GM21526 (cell line): Measurements from ENCODE around the gene MLXIPL.
"Not testable (repeated sequence)": the region's sequence is repeated elsewhere in the genome, so short reads cannot be mapped to it uniquely, and the experiment has no call there.

Experiments
- ATAC-seq: cut with Tn5 transposase; IDR thresholded peaks from one replicate; pipeline ENCODE4 v1.9.1; 2021; ENCODE audit warnings: moderate library complexity; ENCODE audit not compliant: unreplicated experiment, low FRiP score

The MLXIPL gene, protein sequence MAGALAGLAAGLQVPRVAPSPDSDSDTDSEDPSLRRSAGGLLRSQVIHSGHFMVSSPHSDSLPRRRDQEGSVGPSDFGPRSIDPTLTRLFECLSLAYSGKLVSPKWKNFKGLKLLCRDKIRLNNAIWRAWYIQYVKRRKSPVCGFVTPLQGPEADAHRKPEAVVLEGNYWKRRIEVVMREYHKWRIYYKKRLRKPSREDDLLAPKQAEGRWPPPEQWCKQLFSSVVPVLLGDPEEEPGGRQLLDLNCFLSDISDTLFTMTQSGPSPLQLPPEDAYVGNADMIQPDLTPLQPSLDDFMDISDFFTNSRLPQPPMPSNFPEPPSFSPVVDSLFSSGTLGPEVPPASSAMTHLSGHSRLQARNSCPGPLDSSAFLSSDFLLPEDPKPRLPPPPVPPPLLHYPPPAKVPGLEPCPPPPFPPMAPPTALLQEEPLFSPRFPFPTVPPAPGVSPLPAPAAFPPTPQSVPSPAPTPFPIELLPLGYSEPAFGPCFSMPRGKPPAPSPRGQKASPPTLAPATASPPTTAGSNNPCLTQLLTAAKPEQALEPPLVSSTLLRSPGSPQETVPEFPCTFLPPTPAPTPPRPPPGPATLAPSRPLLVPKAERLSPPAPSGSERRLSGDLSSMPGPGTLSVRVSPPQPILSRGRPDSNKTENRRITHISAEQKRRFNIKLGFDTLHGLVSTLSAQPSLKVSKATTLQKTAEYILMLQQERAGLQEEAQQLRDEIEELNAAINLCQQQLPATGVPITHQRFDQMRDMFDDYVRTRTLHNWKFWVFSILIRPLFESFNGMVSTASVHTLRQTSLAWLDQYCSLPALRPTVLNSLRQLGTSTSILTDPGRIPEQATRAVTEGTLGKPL

DNA sequence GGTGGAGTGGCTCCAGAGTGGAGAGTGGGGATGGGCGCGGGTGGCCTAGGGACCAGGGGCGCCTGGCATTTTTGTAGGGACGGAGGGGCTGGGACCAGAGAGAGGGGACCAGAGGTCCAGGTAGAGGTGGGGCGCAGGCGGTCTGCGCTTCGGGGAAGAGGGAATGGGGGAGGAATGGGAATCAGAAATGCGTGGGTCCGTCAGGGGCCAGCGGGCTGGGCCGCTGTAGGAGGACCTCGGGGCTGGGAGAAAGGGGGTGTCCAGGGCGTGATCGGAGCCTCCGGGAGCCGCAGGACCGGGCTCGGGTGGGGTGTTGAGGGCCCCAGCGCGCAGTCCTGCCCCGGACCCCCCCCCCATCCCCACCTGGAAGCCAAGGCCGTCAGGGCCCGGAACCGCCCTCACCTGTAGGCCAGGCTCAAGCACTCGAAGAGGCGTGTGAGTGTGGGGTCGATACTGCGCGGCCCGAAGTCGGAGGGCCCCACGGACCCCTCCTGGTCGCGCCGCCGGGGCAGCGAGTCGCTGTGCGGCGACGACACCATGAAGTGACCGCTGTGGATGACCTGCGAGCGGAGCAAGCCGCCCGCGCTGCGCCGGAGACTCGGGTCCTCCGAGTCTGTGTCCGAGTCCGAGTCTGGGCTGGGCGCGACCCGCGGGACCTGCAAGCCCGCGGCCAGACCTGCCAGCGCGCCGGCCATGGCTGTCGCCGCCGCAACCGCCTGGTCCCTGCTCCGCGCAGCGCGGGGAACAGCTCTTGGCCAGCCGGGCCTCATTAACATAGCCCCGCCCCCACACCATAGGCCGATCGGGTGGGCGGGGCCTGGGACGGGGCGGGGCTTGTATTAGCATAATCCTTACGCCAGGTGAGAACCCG lies at the start of gene MLXIPL:
TSS of gene MLXIPL (minus strand) at position 725 of the 871 bp plus-strand sequence. CDS start at position 695, 30 bp downstream.
- no peak for ATAC-seq

DNA sequence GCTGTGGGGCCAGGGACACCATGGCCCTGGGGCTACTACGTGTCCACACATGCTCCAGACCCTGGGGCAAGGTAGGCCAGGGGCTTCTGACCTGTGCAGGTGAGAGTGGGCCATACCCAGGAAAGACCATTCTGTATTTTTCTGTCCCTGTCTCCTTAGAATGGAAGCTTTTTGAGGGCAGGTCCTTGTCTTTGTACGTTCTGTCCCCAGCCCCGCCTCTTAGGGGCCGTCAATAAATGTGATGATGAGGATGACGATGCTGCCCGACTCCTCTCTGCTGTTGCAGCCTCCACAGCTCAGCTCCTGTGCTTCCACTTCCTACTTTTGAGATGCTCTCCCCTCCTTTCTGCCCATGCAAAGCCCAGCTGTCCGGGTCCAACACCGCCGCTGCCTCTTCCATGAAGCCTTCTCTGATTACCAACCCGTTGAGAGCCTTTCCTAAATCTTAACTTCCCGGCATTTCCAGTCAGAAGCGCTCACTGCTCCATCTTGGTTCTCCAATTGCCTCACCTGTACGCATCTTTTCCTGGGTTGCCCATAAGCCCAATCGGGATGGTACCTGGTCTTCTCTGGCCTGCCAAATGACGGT lies 47.6 kb upstream of the MLXIPL start:
- no peak for ATAC-seq

DNA sequence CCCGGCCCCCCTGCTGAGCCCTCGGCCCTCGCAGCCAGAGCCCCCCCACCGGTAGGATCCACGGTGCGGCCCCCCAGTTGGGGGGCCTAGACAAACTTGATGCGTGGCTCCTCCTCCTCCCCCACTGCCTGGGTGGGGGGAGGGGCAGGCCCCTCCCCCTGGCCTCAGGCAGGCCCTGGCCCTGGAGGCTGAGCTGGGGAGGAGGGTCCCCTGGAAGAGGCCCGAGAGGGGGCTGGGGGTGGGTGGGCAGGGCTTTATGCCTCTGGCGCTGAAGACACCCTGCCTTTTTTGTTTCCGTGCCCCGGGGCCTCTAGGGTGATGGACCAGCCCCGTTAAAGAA lies 47.0 kb upstream of the MLXIPL start:
- ATAC-seq, result no peak

DNA sequence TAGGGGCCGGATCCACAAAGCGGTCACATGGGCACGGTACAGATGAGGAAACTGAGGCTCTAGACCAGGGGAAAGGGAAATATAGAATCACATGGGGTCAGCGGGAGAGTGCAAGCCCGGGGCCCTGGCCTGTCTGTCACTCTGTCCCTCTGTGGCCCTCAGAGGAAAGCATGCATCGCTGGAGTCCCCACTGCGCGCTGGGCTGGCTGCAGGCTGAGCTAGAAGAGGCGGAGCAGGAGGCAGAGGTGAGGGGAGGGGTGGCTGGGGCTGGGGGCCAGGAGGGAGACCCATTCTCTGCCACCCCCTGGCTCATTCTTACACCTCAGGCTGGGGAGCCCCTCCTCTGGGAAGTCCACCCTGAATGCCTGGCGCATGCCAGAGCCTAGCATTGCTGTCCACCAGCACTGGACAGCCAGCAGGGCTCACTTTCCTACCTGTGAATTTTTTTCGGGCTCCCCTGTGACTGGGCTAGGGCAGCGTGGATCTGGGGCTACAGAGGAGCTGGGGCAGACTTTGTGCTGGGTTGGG lies 45.6 kb upstream of the MLXIPL start:
- no peak for ATAC-seq

DNA sequence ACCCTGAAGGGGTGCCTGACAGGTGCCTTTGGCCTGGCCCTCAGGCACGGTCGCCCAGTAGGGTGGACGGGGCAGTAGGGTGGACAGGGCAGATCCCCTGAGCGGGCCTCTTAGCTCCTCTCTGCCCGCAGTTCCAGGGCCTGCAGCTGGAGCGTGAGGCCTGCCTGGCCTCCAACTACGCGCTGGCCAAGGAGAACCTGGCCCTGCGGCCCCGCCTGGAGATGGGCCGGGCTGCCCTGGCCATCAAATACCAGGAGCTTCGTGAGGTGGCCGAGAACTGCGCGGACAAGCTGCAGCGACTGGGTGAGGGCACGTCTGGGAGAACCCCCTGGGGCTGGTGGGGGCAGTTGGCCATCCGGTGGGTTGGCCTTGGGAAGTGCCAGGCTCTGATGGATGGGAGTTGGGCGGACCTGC lies 45.0 kb upstream of the MLXIPL start:
- no peak for ATAC-seq

DNA sequence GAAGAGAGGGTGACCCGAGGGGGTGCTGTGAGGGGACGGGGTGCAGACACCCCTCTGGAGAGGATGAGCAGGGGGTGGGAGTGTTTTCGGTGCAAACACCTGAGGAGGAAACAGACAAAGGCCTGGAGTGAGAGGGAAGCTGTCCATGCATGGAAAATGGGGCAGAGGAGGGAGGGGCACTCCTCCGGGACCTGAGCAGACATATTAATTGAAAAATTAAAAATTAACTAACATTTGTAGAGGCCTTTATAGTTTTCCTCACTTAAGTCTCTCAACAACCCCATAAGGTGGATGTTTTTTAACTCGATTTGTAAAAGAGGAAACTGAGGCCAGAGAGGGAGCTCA lies 44.5 kb upstream of the MLXIPL start:
- ATAC-seq, result no peak

DNA sequence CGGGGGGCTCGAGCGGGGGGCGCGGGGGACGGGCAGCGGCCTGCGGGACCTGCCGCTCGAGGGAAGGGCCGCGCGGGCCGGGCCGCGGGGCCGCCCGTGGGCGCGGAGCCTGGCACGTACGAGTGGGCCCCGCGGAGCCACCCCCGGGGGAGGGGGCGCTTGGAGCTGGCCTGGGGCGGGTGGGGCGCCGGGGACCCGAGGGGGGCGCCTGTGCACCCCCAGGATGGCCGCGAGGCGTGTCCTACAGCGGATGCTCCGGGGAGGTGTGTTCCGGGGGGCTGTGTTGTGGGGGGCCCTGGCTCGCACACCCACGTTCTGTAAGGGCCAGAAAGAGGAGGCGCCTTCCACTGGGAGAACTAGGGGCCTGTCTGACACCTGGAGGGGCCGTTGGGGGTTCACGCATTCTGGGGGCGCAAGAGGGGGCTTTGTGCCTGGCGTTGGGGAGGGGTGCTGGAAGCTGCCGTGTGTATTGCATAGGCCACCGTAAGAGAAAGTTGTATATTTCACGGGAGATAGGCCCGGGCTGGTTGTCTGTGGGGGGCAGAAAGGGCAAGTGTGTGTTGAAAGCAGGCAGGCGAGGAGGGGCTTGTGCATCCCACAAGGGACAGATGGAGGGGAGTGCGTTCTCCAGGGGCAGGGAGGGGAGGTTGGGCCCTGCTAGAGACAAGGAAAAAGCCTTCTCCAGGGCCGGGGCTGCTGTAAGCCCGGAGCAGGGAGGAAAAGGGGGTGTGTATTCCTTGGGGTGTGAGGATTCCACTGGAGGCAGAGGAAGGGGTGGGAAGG lies 44.0 kb upstream of the MLXIPL start:
- ATAC-seq, result peak; percentile 2

DNA sequence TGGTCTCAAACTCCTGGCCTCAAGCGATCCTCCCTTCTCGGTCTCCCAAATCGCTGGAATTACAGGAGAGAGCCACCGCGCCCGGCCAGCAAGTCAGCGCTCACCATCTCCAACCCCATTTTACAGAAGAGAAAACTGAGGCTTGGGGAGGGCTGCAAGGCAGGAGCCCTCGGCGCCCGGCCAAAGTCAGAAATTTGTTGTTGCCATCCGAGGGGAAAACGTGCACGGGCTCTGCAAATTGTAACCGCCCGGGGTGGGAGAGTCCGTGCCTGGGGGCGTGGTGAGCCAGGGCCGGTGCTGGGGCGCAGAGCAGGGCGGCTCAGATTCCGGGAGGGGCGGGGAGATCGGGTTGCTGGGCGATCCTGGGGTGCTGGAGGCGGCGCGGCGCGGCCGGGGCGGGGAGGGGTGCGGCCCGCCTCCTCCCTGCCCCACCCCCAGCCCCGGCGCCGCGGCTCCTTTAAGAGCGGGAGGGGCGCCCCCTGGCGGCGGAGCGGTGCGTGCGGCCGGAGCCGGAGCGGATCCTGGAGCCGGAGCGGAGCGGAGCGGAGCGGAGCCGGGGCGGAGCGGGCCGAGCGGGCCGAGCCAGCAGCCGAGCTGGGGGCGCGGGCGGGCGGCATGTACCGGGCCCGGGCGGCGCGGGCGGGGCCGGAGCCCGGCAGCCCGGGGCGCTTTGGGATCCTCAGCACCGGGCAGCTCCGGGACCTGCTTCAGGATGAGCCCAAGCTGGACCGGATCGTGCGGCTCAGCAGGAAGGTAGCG lies 43.2 kb upstream of the MLXIPL start, which contains the start of gene VPS37D:
TSS of gene VPS37D (plus strand) at position 488 of the 759 bp plus-strand sequence. CDS start at position 616, 128 bp downstream.
- peak; percentile 91 for ATAC-seq

DNA sequence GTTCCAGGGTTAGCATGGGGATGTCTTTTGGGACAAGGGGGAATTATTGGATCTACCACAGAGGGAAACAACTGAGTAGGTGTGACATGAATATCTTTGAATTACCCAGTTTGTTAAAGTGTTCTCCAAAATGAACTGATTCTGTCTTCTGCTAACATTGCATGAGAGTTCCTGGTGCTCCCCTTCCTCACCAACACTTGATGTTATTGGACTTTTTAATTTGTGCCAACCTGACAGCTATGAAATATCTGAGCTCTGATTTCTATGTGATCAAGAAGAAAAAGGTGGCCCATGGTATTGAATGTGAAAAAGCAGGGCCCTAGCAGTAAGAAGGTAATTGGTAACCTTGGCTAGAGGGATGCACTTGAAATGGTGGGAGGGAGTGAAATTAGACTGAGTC lies 38.7 kb upstream of the MLXIPL start:
- ATAC-seq, result no peak

DNA sequence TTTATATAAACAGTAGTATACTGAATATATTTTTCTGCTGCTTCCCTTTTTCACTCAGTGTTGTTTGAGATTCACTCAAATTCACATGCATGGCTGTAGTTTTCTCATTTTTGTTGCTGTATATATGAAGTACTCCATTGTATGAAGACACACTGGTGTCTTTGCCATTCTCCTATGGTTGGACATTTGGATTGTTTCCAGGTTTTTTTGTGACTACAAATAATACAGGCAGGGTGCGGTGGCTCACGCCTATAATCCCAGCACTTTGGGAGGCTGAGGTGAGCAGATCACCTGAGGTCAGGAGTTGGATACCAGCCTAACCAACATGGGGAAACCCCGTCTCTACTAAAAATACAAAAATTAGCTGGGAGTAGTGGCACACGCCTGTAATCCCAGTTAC lies 36.3 kb upstream of the MLXIPL start:
- not testable (repeated sequence) for ATAC-seq

DNA sequence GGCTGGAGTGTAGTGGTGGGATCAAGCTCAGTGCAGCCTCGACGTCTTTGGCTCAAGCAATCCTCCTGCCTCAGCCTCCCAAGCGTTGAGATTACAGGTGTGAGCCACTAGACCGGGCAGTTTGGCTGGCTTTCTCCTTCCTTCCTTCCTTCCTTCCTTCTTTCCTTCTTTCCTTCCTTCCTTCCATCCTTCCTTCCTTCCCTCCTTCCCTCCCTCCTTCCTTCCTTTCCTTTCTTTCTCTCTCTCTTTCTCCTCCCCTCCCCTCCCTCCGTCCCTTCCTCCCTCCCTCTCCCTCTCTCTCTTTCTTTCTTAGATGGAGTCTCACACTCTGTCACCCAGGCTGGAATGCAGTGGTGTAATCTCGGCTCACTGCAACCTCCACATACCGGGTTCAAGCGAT lies 35.7 kb upstream of the MLXIPL start:
- ATAC-seq, result no peak

DNA sequence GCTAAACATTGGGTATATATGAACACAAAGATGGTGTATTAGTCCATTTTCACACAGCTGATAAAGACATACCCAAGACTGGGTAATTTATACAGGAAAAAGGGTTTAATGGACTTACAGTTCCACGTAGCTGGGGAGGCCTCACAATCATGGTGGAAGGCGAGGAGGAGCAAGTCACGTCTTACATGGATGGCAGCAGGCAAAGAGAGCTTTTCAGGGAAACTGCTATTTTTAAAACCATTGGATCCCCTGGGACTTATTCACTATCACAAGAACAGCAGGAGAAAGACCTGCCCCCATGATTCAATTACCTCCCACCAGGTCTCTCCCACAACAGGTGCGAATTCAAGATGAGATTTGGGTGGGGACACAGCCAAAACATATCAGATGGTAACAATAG lies 31.0 kb upstream of the MLXIPL start:
- ATAC-seq, result not testable (repeated sequence)

DNA sequence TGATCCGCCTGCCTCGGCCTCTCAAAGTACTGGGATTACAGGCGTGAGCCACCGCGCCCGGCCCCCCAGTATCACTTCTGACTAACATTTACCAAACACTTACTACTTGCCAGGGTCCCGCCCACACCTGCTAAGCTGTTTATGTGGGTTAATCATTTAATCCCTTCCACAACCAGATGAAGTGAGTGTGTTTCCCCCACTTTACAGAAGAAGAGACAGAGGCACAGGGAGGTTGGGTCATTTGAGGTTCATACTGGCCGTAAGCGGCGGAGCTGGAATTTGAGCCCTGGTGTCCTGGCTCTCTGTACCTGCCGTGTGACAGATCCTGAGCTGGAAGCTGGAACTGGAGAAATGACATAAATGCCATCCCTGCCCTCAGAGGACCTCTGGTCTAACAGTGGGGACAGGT lies 28.2 kb upstream of the MLXIPL start:
- ATAC-seq, result no peak

DNA sequence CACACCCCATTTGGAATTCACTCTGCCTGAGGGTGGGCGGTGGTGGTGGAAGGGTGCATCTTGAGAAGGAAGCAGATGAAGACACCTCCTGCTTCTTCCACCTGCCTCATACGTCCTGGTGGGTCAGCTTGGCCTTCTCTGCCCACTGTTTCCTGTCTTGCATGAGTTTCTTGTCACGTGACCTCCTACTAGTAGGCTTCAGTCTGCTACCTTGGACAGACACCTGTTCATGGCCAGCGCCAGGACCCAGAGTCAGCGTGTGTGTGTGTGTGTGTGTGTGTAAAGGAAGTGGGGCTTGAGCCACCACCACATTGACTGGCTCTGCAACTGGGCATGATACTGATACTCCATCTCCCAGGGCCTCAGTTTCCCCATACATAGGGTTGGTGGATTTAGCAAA lies 26.2 kb upstream of the MLXIPL start:
- no peak for ATAC-seq

DNA sequence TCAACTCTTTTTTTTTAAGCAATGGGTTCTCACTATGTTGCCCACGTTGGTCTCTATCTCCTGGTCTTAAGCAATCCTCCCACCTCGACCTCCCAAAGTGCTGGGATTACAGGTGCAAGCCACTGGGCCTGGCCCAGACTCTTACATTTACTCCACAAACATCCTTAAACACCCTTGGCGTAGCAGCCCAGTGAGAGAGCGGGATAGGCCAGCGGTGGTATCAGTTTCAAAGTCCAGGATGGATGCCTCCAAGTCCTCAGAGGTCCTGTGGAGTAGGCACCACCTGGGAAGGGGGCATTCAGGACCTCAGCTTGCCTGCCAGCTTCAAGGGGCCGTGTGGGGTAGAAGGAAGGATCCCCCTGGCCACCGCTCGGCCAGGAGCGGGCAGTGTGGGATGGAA lies 25.3 kb upstream of the MLXIPL start:
- no peak for ATAC-seq

DNA sequence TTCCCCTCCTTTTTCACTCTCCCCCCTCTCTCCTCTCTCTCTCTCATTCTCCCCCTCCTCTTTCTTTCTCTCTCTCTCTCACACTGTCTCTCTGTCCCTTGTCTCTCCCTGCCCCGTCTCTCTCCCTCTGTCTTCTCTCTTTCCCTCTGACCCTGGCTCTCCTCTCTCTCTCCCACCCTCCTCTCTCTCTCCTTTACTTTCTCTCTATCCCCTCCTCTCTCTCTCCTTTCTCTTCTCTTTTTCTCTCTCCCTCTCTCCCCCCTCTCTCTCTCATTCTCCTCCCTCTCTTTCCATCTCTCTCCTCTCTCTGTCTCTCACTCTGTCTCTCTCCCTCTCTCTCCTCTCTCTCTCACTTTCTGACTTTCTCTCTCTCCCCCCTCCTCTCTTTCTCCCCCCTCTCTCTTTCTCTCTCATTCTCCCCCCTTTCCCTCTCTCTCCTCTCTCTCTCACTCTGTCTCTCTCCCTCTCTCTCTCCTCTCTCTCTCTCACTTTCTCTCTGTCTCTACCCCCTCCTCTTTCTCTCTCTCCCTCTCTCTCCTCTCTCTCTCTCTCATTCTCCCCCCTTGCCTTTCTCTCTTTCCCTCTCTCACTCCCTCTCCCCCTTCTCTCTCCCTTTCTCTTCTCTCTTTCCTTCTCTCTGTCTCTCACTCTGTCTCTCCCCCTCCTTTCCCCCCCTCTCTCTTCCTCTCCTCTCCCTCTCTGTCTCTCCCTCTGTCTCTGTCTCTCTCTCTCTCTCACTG lies 24.4 kb upstream of the MLXIPL start:
- ATAC-seq, result no peak

DNA sequence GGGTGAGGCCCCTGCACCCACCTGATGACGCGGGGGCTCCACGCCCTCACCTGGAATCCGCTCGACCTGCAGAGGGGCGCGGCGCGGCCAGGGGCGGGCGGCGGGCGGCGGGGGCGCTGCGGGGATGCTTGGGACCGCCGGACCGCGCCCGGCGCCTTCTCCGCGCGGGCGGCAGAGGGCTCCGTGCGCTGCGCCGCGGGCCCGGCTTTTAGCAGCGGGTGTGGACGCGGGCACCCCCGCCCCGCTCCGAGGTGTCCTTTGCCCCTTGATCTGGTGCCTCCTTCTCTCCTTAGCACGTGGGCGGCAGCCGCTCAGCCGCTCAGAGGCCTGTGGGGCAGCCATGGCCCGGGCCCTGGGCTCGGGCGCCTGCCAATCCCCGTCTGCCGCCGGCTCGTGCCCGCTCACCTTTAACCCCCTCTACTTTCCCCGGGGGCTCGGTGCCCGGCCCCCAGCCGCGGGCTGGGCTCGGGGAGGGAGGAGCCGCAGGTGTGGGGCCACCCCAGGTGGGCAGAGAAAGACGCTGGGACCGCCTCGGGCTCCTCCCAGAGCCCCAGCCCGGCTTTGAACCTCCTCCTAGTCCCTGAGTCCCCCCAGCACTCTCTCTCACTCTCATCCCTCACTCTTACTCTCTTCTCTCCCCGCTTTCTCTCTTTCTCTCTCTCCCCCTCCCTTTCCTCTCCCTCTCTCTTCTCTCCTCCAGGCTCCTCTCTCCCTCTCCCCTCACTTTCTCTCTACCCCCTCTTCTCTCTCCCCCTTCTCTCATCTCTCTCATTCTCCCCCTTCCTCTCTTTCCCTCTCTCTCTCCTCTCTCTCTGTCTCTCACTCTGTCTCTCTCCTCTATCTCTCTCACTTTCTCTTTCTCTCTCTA lies 23.6 kb upstream of the MLXIPL start:
- no peak for ATAC-seq
